Measurements from ENCODE around the gene CPNE5.

- TF ChIP-seq, protein P1, sequence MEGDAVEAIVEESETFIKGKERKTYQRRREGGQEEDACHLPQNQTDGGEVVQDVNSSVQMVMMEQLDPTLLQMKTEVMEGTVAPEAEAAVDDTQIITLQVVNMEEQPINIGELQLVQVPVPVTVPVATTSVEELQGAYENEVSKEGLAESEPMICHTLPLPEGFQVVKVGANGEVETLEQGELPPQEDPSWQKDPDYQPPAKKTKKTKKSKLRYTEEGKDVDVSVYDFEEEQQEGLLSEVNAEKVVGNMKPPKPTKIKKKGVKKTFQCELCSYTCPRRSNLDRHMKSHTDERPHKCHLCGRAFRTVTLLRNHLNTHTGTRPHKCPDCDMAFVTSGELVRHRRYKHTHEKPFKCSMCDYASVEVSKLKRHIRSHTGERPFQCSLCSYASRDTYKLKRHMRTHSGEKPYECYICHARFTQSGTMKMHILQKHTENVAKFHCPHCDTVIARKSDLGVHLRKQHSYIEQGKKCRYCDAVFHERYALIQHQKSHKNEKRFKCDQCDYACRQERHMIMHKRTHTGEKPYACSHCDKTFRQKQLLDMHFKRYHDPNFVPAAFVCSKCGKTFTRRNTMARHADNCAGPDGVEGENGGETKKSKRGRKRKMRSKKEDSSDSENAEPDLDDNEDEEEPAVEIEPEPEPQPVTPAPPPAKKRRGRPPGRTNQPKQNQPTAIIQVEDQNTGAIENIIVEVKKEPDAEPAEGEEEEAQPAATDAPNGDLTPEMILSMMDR (conservative IDR thresholded peaks at IDR 0.05 in 1 of 2, IDR thresholded peaks at IDR 0.05 in 1 of 2; ENCODE audit: low read depth in 1 of 2, low read length in 2 of 2): no peak
- no peak for TF ChIP-seq EZH2 (IDR thresholded peaks at IDR 0.05; ENCODE audit: low read length, missing control alignments)
These were observed 29.1 kb downstream of the CPNE5 start for GRCh38 chr6:36809941-36810803.
